Effector memory CD4-positive, alpha-beta T cell (primary cell): ENCODE results near the gene LAMC3.

Experiments
- DNase-seq, 3 donors: peaks; one replicate each; pipeline ENCODE4 v3.0.0-alpha.2; 2020
- H3K27ac ChIP-seq: 2 replicates; pipeline ENCODE4 v1.7.0; 2013; ENCODE audit warnings: mild to moderate bottlenecking, low read length, moderate library complexity; ENCODE audit not compliant: insufficient read depth, poor library complexity, severe bottlenecking
- H3K27me3 ChIP-seq: replicated peaks from 2 replicates; pipeline ENCODE4 v1.7.0; 2013; ENCODE audit warnings: mild to moderate bottlenecking, low read length; ENCODE audit not compliant: insufficient read depth, control insufficient read depth, poor library complexity, severe bottlenecking
- H3K36me3 ChIP-seq: 2 replicates; pipeline ENCODE4 v1.7.0; 2013; ENCODE audit warnings: mild to moderate bottlenecking, low read length, moderate library complexity; ENCODE audit not compliant: control insufficient read depth, insufficient read depth
- H3K4me1 ChIP-seq: 2 replicates; pipeline ENCODE4 v1.7.0; 2013; ENCODE audit warnings: low read length, mild to moderate bottlenecking; ENCODE audit not compliant: control insufficient read depth, insufficient read depth, poor library complexity, severe bottlenecking
- H3K4me3 ChIP-seq: 2 replicates; pipeline ENCODE4 v1.7.0; 2013; ENCODE audit warnings: low read length, low read depth, mild to moderate bottlenecking; ENCODE audit not compliant: insufficient read depth, poor library complexity, severe bottlenecking
- H3K9me3 ChIP-seq: 2 replicates; pipeline ENCODE4 v1.7.0; 2013; ENCODE audit warnings: mild to moderate bottlenecking, low read length, moderate library complexity; ENCODE audit not compliant: control insufficient read depth

The LAMC3 gene

GRCh38 chr9:131045300-131046092 lies 36.5 kb downstream of the LAMC3 start:
- no peak for DNase-seq
- Histone ChIP-seq H3K9me3 (no peaks in the 10 kb centered on the region), H3K4me3 (no peak overlapping the region), H3K36me3 (no peaks in the 10 kb centered on the region), H3K27ac (no peak overlapping the region), H3K4me1 (no peaks in the 10 kb centered on the region), H3K27me3 (no peaks in the 10 kb centered on the region)

- Histone ChIP-seq H3K9me3 (no peaks in the 10 kb centered on the region), H3K4me3 (no peak overlapping the region), H3K27me3 (no peaks in the 10 kb centered on the region)
Observed at GRCh38 chr9:131046093-131046380, 37.1 kb downstream of the LAMC3 start.

GRCh38 chr9:131046581-131047202 lies 37.7 kb downstream of the LAMC3 start:
- H3K27ac ChIP-seq = no peak overlapping the region
- H3K4me1 ChIP-seq = no peaks in the 10 kb centered on the region
- no peaks in the 10 kb centered on the region for H3K9me3 ChIP-seq
- H3K4me3 ChIP-seq = peak overlapping the region; percentile 32
- H3K27me3 ChIP-seq = no peaks in the 10 kb centered on the region
- H3K36me3 ChIP-seq = no peaks in the 10 kb centered on the region
- DNase-seq = peak; percentile 22 to 31 (median 29)

More at GRCh38 chr9:131046093-131046380, 37.1 kb downstream of the LAMC3 start:
- Histone ChIP-seq H3K36me3 (no peaks in the 10 kb centered on the region), H3K4me1 (no peaks in the 10 kb centered on the region), H3K27ac (no peak overlapping the region)
- DNase-seq = no peak

GRCh38 chr9:131048332-131048731 lies 39.4 kb downstream of the LAMC3 start:
- Histone ChIP-seq H3K27me3 (no peaks in the 10 kb centered on the region), H3K27ac (no peak overlapping the region), H3K4me1 (no peaks in the 10 kb centered on the region), H3K36me3 (no peaks in the 10 kb centered on the region), H3K9me3 (no peaks in the 10 kb centered on the region), H3K4me3 (no peak overlapping the region)
- no peak for DNase-seq

- no peak overlapping the region for H3K27ac ChIP-seq
- DNase-seq = no peak
- H3K36me3 ChIP-seq = no peaks in the 10 kb centered on the region
- no peaks in the 10 kb centered on the region for H3K4me1 ChIP-seq
- H3K9me3 ChIP-seq = no peaks in the 10 kb centered on the region
- H3K4me3 ChIP-seq = no peak overlapping the region
- H3K27me3 ChIP-seq = no peaks in the 10 kb centered on the region
Observed at GRCh38 chr9:131048820-131049219, 39.8 kb downstream of the LAMC3 start.

GRCh38 chr9:131049829-131050715 lies 41.1 kb downstream of the LAMC3 start:
- Histone ChIP-seq H3K36me3 (no peaks in the 10 kb centered on the region), H3K9me3 (no peaks in the 10 kb centered on the region), H3K27ac (no peak overlapping the region), H3K4me3 (no peak overlapping the region), H3K27me3 (no peaks in the 10 kb centered on the region), H3K4me1 (no peaks in the 10 kb centered on the region)
- no peak for DNase-seq

GRCh38 chr9:131050831-131051230 lies 41.9 kb downstream of the LAMC3 start:
- Histone ChIP-seq H3K9me3 (no peaks in the 10 kb centered on the region), H3K4me3 (no peak overlapping the region), H3K4me1 (no peaks in the 10 kb centered on the region), H3K27ac (no peak overlapping the region), H3K36me3 (no peaks in the 10 kb centered on the region), H3K27me3 (no peaks in the 10 kb centered on the region)
- no peak for DNase-seq

GRCh38 chr9:131051592-131052517 lies 42.9 kb downstream of the LAMC3 start:
- no peak overlapping the region for H3K4me3 ChIP-seq
- no peaks in the 10 kb centered on the region for H3K36me3 ChIP-seq
- H3K4me1 ChIP-seq = no peaks in the 10 kb centered on the region
- no peaks in the 10 kb centered on the region for H3K27me3 ChIP-seq
- no peak overlapping the region for H3K27ac ChIP-seq
- DNase-seq = no peak
- H3K9me3 ChIP-seq = no peaks in the 10 kb centered on the region

- Histone ChIP-seq H3K4me1 (no peaks in the 10 kb centered on the region), H3K27ac (no peak overlapping the region), H3K36me3 (no peaks in the 10 kb centered on the region), H3K9me3 (no peaks in the 10 kb centered on the region), H3K27me3 (no peaks in the 10 kb centered on the region), H3K4me3 (no peak overlapping the region)
- DNase-seq = no peak
Observed at GRCh38 chr9:131053896-131054295, 44.9 kb downstream of the LAMC3 start.
